ENCODE data around the gene GNGT2. TPM values are rescaled to one million over a fixed set of nuclear protein-coding genes. Genes with fewer than 3 reads are reported as not detected.

The GNGT2 gene
- total RNA-seq, 1 experiment from 2014 or later, result not detected

- no peak for TF ChIP-seq CTCF (IDR thresholded peaks at IDR 0.05)
- no peak for TF ChIP-seq TCF7L2 (IDR thresholded peaks at IDR 0.05; ENCODE audit: low read depth, low read length)
- TF ChIP-seq, protein P1, sequence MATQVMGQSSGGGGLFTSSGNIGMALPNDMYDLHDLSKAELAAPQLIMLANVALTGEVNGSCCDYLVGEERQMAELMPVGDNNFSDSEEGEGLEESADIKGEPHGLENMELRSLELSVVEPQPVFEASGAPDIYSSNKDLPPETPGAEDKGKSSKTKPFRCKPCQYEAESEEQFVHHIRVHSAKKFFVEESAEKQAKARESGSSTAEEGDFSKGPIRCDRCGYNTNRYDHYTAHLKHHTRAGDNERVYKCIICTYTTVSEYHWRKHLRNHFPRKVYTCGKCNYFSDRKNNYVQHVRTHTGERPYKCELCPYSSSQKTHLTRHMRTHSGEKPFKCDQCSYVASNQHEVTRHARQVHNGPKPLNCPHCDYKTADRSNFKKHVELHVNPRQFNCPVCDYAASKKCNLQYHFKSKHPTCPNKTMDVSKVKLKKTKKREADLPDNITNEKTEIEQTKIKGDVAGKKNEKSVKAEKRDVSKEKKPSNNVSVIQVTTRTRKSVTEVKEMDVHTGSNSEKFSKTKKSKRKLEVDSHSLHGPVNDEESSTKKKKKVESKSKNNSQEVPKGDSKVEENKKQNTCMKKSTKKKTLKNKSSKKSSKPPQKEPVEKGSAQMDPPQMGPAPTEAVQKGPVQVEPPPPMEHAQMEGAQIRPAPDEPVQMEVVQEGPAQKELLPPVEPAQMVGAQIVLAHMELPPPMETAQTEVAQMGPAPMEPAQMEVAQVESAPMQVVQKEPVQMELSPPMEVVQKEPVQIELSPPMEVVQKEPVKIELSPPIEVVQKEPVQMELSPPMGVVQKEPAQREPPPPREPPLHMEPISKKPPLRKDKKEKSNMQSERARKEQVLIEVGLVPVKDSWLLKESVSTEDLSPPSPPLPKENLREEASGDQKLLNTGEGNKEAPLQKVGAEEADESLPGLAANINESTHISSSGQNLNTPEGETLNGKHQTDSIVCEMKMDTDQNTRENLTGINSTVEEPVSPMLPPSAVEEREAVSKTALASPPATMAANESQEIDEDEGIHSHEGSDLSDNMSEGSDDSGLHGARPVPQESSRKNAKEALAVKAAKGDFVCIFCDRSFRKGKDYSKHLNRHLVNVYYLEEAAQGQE (IDR thresholded peaks at IDR 0.05; ENCODE audit: insufficient read depth in 1 of 2, low read depth in 2 of 2, low read length in 1 of 2), result no peak
- TF ChIP-seq SIN3A (IDR thresholded peaks at IDR 0.05; ENCODE audit: borderline replicate concordance, insufficient read depth, low read depth, low read length), result no peak
- no peak for TF ChIP-seq POLR2AphosphoS5 (IDR thresholded peaks at IDR 0.05; ENCODE audit: low read depth, low read length)
- CTCF ChIA-PET, result no interaction called here
- POLR2A ChIA-PET, result no interaction called here
- in situ Hi-C loops (cut with HindIII; ENCODE audit: low pct_unique_long_range_greater_than_20kb, low sequenced_read_pairs), result no loop called here
- Histone ChIP-seq H3K36me3 (ENCODE audit: control insufficient read depth, insufficient read depth, low read length) (no peaks in the 10 kb centered on the region), H3K4me1 (ENCODE audit: control insufficient read depth, insufficient read depth, low read length) (peaks cover 11% of the 10 kb centered on the region), H3K9me3 (ENCODE audit: control insufficient read depth, insufficient read depth, low read depth, low read length) (no peaks in the 10 kb centered on the region), H3K27me3 (ENCODE audit: control insufficient read depth, insufficient read depth, low read length) (no peaks in the 10 kb centered on the region), H3K27ac (ENCODE audit: low read length) (no peak overlapping the region), H3K4me3 (ENCODE audit: low read depth in 2 of 2, low read length in 2 of 2) (no peak overlapping the region)
- no peak for ATAC-seq
- no TSS peak for BruUV-seq (replicated peaks)
- no peak for DNase-seq (ENCODE audit: low read depth, low spot score)
- intact Hi-C loops (cut with micrococcal nuclease; ENCODE audit: unreplicated experiment), result no loop called here
These were observed 14.6 kb downstream of the GNGT2 start for GRCh38 chr17:49195751-49196150.

DNA sequence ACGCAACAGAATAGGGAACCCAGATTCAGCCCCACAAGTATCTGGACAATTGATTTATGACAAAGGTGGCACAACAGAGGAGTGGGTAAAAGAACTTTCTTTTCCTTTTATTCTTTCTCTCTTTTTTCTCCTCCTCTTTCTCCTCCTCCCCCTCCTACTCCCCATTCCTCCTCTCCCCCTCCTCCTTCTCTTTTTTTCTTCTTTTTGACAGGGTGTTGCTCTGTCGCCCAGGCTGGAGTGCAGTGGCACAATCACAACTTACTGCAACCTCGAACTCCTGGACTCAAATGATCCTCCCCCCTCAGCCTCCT, 16.1 kb downstream of the GNGT2 start:
- Histone ChIP-seq H3K36me3 (ENCODE audit: control insufficient read depth, insufficient read depth, low read length) (no peaks in the 10 kb centered on the region), H3K4me3 (ENCODE audit: low read depth in 2 of 2, low read length in 2 of 2) (peak overlapping the region in 1 of 2 experiments; percentile 82; a peak in 2 of 4 replicates), H3K9me3 (ENCODE audit: control insufficient read depth, insufficient read depth, low read depth, low read length) (no peaks in the 10 kb centered on the region), H3K4me1 (ENCODE audit: control insufficient read depth, insufficient read depth, low read length) (peaks cover 14% of the 10 kb centered on the region), H3K27me3 (ENCODE audit: control insufficient read depth, insufficient read depth, low read length) (no peaks in the 10 kb centered on the region), H3K27ac (ENCODE audit: low read length) (no peak overlapping the region)
- POLR2A ChIA-PET, result interaction anchor here (0.7 kb wide), 1 partner anchor 112 kb away, joined by 17 read pairs; no protein-coding TSS in a partner anchor
- ATAC-seq (no peak), DNase-seq (ENCODE audit: low read depth, low spot score) (no peak)
- intact Hi-C loops (cut with micrococcal nuclease; ENCODE audit: unreplicated experiment) (no loop called here), in situ Hi-C loops (cut with HindIII; ENCODE audit: low pct_unique_long_range_greater_than_20kb, low sequenced_read_pairs) (no loop called here)
- BruUV-seq (replicated peaks), result no TSS peak
- CTCF ChIA-PET, result interaction anchor here (0.6 to 1.4 kb wide), 3 partner anchors 34 to 190 kb away, joined by 8 to 15 read pairs (median 10); no protein-coding TSS in a partner anchor
- TF ChIP-seq, protein P1 (IDR thresholded peaks at IDR 0.05; ENCODE audit: insufficient read depth in 1 of 2, low read depth in 2 of 2, low read length in 1 of 2), result no peak
- no peak for TF ChIP-seq SIN3A (IDR thresholded peaks at IDR 0.05; ENCODE audit: borderline replicate concordance, insufficient read depth, low read depth, low read length)
- TF ChIP-seq POLR2AphosphoS5 (IDR thresholded peaks at IDR 0.05; ENCODE audit: low read depth, low read length), result no peak
- TF ChIP-seq CTCF (IDR thresholded peaks at IDR 0.05), result no peak
- no peak for TF ChIP-seq TCF7L2 (IDR thresholded peaks at IDR 0.05; ENCODE audit: low read depth, low read length)
